Ectodermal cell (in vitro differentiated cells): ENCODE measurements around the gene NXNL2.
A peak's percentile ranks its signal among the peaks of the same experiment; 100 is the strongest.

Experiments
- H3K27ac ChIP-seq: 2 replicates; pipeline ENCODE4 v1.7.0; 2013; ENCODE audit warnings: mild to moderate bottlenecking, low read depth, low read length; ENCODE audit not compliant: insufficient read depth, poor library complexity, severe bottlenecking
- H3K27me3 ChIP-seq: 2 replicates; pipeline ENCODE4 v1.7.0; 2013; ENCODE audit warnings: mild to moderate bottlenecking, low read length; ENCODE audit not compliant: insufficient read depth, control insufficient read depth, poor library complexity, severe bottlenecking
- H3K36me3 ChIP-seq: one replicate; pipeline ENCODE4 v1.7.0; 2013; ENCODE audit warnings: low read length; ENCODE audit not compliant: control insufficient read depth, insufficient read depth
- H3K4me1 ChIP-seq: one replicate; pipeline ENCODE4 v1.7.0; 2013; ENCODE audit warnings: low read length; ENCODE audit not compliant: control insufficient read depth, insufficient read depth
- H3K4me3 ChIP-seq: 2 replicates; pipeline ENCODE4 v1.7.0; 2013; ENCODE audit warnings: low read depth, low read length, control low read depth; ENCODE audit not compliant: insufficient read depth
- H3K9me3 ChIP-seq: 2 replicates; pipeline ENCODE4 v1.7.0; 2013; ENCODE audit warnings: mild to moderate bottlenecking, low read length, moderate library complexity; ENCODE audit not compliant: control insufficient read depth
- WGBS, 2 experiments: methylation state at CpG; one replicate each; pipeline ENCODE4 v1.1.7; 2013; ENCODE audit warnings: missing lambda C conversion rate in 2 of 2; 5-methylcytosine and 5-hydroxymethylcytosine counted together

Gene NXNL2

DNA sequence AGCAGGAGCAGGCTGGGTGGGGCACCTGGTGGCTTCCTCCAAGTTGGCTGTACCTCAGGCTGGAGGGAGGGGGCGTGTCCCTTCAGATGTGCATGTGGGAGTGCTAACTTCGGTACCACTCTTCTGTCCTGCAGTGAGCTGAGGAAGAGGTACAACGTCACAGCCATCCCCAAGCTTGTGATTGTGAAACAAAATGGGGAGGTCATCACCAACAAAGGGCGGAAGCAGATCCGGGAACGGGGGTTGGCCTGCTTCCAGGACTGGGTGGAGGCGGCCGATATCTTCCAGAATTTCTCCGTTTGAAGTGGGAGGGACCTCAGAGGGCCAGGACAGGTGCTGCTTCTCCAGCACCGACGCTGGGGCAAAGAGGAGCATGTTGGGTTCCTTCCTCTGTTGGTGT, 9.3 kb downstream of the NXNL2 start:
- Histone ChIP-seq H3K4me1 (no peaks in the 10 kb centered on the region), H3K4me3 (no peak overlapping the region), H3K36me3 (no peaks in the 10 kb centered on the region), H3K27ac (no peak overlapping the region), H3K9me3 (no peaks in the 10 kb centered on the region), H3K27me3 (no peaks in the 10 kb centered on the region)
- WGBS, 2 experiments, result 84 to 87% methylated on average over 11 of the region's 11 CpGs

- Histone ChIP-seq H3K27ac (peak overlapping the region; percentile 9), H3K27me3 (peaks cover 12% of the 10 kb centered on the region), H3K9me3 (peaks cover 2% of the 10 kb centered on the region), H3K4me3 (no peak overlapping the region), H3K36me3 (no peaks in the 10 kb centered on the region), H3K4me1 (no peaks in the 10 kb centered on the region)
- 3 to 6% methylated on average over 2 of the region's 2 CpGs for WGBS, 2 experiments
Measured at GRCh38 chr9:88551546-88552137, 16.7 kb downstream of the NXNL2 start.

GRCh38 chr9:88553350-88553749, 18.4 kb downstream of the NXNL2 start:
- Histone ChIP-seq H3K36me3 (no peaks in the 10 kb centered on the region), H3K27ac (no peak overlapping the region), H3K9me3 (peaks cover 2% of the 10 kb centered on the region), H3K27me3 (peaks cover 12% of the 10 kb centered on the region), H3K4me1 (no peaks in the 10 kb centered on the region), H3K4me3 (no peak overlapping the region)
- 93 to 99% methylated on average over 3 of the region's 3 CpGs for WGBS, 2 experiments

- Histone ChIP-seq H3K27me3 (peaks cover 12% of the 10 kb centered on the region), H3K9me3 (no peaks in the 10 kb centered on the region), H3K4me3 (no peak overlapping the region), H3K36me3 (no peaks in the 10 kb centered on the region), H3K4me1 (no peaks in the 10 kb centered on the region), H3K27ac (no peak overlapping the region)
- whole genome bisulfite sequencing, 2 experiments, result 94 to 95% methylated on average over 11 to 12 of the region's 12 CpGs
Measured at GRCh38 chr9:88555268-88555980, 20.4 kb downstream of the NXNL2 start.

GRCh38 chr9:88559661-88560060, 24.7 kb downstream of the NXNL2 start:
- H3K36me3 ChIP-seq, result no peaks in the 10 kb centered on the region
- 86 to 88% methylated on average over 7 of the region's 7 CpGs for WGBS, 2 experiments
- H3K4me3 ChIP-seq, result no peak overlapping the region
- H3K27ac ChIP-seq, result no peak overlapping the region
- no peaks in the 10 kb centered on the region for H3K4me1 ChIP-seq
- peaks cover 3% of the 10 kb centered on the region for H3K27me3 ChIP-seq
- H3K9me3 ChIP-seq, result no peaks in the 10 kb centered on the region

- 80 to 90% methylated on average over 3 of the region's 3 CpGs for WGBS, 2 experiments
- Histone ChIP-seq H3K4me3 (no peak overlapping the region), H3K36me3 (no peaks in the 10 kb centered on the region), H3K27ac (no peak overlapping the region), H3K9me3 (no peaks in the 10 kb centered on the region), H3K27me3 (no peaks in the 10 kb centered on the region), H3K4me1 (no peaks in the 10 kb centered on the region)
Measured at GRCh38 chr9:88567870-88568269, 32.9 kb downstream of the NXNL2 start.

GRCh38 chr9:88571419-88571818, 36.4 kb downstream of the NXNL2 start:
- WGBS, 2 experiments, result 90 to 94% methylated on average over 5 of the region's 5 CpGs
- Histone ChIP-seq H3K36me3 (no peaks in the 10 kb centered on the region), H3K27me3 (no peaks in the 10 kb centered on the region), H3K4me1 (no peaks in the 10 kb centered on the region), H3K27ac (no peak overlapping the region), H3K9me3 (no peaks in the 10 kb centered on the region), H3K4me3 (no peak overlapping the region)

GRCh38 chr9:88572684-88573083, 37.7 kb downstream of the NXNL2 start:
- no peak overlapping the region for H3K4me3 ChIP-seq
- no peaks in the 10 kb centered on the region for H3K36me3 ChIP-seq
- no peak overlapping the region for H3K27ac ChIP-seq
- H3K9me3 ChIP-seq, result no peaks in the 10 kb centered on the region
- H3K4me1 ChIP-seq, result no peaks in the 10 kb centered on the region
- H3K27me3 ChIP-seq, result no peaks in the 10 kb centered on the region
- 93 to 94% methylated on average over 7 of the region's 7 CpGs for WGBS, 2 experiments

GRCh38 chr9:88574953-88575352, 40.0 kb downstream of the NXNL2 start:
- no peaks in the 10 kb centered on the region for H3K27me3 ChIP-seq
- H3K4me1 ChIP-seq, result no peaks in the 10 kb centered on the region
- H3K9me3 ChIP-seq, result no peaks in the 10 kb centered on the region
- H3K36me3 ChIP-seq, result no peaks in the 10 kb centered on the region
- H3K27ac ChIP-seq, result no peak overlapping the region
- H3K4me3 ChIP-seq, result no peak overlapping the region
- 80 to 84% methylated on average over 7 of the region's 7 CpGs for WGBS, 2 experiments

DNA sequence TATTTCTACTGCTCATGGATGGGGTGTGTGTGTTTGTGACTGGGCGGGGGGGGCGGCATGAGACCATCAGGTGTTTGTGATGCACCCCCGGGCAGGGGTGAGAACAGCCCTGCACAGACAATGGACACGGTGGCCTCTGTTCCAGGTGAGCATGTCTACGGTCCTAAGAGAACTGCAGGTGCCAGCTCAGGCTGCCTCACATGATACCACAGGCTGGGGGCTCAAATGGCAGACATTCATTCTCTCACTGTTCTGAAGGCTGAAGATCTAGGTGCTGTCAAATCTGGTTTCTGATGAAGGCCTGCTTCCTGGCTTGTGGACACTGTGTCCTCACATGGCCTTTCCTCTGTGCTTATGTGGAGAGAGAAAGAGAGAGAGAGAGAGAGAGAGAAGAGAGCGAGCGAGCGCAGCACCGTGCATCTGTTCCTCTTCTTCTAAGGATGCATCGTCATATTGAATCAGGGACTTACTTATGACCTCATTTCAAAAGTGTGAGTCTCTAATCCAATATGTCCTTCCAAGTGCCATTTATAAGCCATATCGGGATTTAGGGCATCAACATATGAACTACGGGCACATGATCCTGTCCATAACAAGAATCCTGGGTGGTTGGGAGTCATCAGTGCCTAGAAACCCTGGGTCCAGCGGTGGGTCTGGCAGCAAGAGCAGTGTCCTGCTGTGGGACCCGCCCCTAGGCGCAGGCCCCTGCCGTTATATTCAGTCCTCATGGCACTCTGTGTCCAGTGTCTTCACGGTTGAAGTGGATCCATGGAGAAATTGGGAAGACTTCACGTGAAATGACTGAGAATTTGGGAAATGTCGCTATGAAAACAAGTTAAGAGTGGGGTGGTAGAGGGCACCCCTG, 42.5 kb downstream of the NXNL2 start:
- Histone ChIP-seq H3K4me1 (no peaks in the 10 kb centered on the region), H3K36me3 (no peaks in the 10 kb centered on the region), H3K27ac (no peak overlapping the region), H3K4me3 (no peak overlapping the region), H3K27me3 (no peaks in the 10 kb centered on the region), H3K9me3 (no peaks in the 10 kb centered on the region)
- 93 to 95% methylated on average over 19 of the region's 19 CpGs for WGBS, 2 experiments
